GM19463 (cell line): ENCODE measurements around the gene DYRK1A.

Source experiments
- ATAC-seq: cut with Tn5 transposase; IDR thresholded peaks from one replicate; pipeline ENCODE4 v1.9.1; 2021; ENCODE audit warnings: mild to moderate bottlenecking, moderate library complexity; ENCODE audit not compliant: unreplicated experiment

The DYRK1A gene

DNA sequence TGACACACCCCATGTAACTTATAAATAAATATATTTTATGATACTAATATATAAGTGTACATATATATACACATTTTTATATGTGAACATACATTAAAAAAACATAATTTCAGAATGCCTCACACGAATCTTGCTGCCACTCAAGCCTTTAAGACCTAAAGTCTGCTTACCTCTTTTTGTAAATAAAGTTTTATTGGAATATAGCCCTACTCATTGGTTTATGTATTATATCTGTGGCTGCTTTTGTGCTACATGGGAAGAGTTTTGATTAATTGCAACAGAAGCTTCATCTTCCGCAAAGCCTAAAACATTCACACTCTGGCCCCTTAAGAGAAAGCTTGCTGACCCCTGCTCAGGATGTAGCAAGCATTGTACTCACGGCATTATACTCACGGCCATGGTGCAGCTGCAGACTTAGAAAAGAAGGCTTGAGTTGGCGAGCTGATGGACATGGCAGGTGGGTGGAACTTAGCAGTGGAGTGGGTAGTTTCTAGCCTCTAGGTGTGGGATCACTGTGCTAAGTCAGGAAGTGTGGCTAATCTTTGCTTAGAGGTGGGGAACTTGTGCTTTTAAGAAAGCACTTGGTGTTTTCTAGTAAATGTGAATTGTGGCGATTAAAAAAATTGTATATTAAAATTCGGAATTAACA is 80.8 kb downstream of the DYRK1A start:
- no peak for ATAC-seq

DNA sequence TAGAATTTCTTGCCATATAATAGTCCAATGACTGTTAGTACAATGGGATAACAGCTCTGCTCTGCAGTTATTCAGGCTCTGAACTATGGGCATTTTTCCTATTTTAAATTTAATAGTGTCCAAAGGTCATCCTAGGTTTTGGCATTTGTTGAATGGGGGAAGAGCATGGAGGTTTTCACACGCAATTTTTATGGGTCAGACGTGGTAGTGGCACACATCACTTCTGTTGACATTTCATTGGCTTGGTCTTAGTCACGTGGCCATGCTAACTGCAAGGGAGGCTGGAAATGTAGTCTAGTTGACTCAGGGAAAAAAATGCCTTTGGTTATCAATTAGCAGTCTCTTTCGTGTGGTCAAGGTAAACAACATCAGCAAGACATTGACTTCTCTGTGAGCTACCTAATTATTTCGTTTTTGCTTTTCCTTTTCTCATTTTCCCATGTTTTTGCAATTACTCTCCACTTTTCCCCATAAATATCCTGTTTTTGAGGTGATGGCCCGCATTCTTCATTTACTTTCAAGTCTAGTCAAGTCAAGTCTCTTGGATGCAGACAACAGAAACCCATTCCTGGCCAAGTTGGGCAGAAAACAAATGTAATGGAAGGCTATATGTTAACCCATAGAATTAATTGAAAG is 82.8 kb downstream of the DYRK1A start:
- ATAC-seq: no peak

DNA sequence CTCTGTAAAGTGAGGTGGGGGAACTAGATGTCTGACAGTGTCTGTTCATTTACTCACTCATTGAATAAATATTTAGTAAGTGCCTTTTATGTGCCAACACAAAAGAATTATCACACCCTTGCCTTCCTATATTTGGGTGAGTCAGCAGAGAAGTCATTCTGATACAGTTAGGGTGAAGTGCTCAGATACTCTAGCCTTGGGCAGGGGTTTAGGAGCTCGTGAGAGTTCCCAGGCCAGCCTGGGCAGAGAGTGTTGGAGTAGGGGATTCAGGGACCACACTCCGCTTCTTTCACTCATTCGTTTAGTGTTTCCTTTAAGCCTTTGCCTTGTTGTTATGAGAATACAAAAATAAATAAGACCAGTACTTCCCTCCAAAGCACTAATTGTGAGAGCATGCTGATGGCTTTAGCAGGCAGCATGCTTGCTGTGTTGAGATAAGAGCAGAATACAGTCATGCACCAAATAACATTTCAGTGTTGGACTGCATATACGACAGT is 83.9 kb downstream of the DYRK1A start:
- ATAC-seq: no peak

DNA sequence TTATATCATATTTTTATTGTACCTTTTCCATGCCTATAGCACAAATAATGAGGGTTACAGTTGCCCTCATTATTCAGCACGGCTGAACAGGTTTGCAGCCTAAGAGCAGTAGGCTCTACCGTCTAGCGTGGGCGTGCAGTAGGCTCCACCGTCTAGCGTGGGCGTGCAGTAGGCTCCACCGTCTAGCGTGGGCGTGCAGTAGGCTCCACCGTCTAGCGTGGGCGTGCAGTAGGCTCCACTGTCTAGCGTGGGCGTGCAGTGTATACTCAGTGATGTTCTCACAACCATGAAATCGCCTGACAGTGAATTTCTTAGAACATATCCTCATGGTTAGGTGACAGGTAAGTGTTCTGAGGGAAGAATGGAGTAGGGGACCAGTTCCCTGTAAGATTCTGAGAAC is 84.9 kb downstream of the DYRK1A start:
- no peak for ATAC-seq

DNA sequence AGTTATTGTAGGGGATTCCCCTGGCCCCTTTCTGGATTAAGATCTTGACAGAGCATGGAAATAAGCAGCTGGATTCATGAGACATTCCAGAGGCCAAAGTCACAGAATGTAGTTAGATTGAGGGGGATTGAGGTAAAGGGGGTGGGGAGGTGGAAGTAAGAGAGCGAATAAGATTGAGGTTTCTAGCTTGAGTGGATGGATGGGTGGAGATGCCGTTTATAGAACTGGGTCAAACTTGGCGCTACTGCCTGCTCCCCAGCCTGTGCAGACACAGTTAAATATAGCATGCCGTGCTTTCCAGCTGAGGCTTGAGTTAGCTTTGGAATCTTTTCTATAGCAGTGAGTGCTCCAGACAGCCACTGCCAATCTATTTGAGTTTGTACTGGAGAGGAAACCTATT is 85.7 kb downstream of the DYRK1A start:
- no peak for ATAC-seq

DNA sequence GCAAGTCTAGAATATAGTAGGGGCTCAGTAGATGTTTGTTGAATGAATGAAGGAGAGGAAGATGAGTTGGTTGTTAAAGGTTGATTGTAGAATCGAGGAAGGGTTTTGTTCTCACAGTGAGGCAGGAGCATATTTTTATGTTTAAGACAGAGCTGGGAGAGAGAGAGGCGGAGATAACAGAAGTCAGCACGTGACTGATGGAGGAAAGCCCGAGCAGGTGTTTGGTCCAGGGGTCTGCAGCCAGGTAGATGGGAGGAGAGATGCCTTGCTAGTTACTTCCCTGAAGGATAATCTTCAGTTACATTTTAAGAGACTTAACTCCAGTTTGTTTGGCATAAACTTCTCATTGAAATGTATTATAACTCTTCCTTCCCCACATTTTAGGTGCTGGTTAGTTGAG is 86.8 kb downstream of the DYRK1A start:
- ATAC-seq: no peak

DNA sequence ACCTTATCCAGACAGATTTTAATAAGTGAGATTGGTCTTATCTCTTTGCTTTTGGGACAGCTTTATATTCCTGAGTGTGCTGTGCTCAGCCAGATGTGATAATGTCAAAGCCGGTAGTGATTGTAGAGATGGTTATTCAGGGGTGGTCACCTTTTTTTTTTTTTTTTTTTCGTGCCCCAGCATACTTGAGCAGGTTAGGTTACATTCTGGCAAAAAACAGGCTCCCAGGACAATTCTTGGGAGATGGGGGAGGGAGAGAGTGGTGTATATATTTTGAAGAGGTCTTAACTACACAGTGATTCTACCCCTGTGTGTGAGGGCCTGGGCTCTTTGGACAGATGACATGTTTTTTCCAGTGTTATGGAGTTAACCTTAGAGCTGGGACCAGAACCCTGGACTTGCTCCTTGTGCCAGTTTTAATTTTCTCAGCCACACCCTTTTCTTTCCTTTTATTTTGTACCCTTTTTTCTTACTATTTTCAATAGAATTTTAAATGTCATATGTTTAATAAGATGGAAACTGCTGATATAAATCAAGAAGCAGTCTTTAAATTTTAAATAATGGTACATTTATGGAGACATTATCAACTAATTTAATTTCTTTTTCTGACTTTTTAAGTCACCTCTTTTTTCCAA is 88.4 kb downstream of the DYRK1A start:
- ATAC-seq: no peak

DNA sequence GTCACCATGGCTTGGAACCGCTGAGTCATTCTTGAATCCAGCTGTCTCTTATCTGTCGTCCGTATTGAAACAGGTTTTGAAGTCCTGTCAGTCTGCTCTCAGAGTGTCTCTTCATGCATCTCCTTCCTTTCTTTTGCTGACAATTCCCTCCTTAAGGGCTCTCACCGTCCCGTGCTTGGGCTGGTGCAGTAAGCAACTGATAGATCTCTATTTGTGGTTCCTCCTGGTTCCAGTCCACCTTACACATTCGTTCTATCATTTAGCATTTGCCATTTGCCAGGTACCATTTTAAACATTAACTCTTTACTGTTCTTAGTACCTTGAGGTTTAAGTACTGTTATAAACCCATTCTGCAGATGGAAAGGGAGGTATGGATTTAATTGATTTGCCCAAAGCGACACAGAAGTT is 88.9 kb downstream of the DYRK1A start:
- ATAC-seq: no peak

DNA sequence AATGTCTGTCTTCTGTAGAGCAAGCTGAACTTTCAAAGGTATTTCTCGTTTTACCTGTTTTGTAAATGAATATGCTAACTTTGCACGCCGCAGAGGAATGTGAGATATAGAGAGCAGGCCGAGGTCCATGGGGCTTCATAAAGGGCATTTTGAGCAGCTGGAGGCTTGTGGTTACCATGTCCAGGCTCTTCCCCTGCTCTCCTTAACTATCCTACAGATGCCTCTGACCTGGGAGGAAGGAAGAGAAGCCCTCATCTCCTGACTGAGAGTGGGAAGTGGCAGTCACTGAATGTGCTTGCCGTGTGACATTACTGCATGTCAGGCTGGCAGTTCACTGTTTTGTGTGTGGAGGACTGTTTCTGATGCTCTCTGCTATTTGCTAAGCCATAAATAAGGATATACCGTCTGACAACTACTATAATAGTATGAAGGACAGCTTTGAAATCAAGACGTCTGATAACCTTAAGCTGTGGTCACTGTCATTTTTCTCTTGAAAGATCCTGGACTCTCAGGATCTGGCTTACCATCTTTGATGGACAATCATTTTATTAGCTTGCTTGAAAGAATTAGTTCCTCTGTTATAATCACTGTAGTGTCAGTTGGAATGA is 92.2 kb downstream of the DYRK1A start:
- ATAC-seq: no peak

DNA sequence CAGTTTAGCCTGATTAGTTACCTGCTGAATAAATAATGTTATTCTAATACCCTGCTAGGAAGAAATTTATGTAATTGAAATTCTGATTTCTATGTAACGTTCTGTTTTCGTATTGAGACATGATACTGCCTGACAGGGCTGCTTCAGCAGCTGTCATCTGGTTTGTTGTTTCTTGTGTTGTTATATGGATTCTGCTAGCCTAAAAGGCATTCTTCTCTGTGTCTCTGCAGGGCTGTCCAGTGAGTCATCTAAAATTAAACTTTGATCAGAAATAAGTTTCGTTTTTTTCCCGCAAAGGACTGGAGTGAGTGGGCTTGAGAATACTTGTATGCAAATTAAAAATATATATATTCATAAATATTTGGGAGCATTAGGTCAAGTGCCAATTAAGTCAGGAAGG is 93.0 kb downstream of the DYRK1A start:
- ATAC-seq: no peak

DNA sequence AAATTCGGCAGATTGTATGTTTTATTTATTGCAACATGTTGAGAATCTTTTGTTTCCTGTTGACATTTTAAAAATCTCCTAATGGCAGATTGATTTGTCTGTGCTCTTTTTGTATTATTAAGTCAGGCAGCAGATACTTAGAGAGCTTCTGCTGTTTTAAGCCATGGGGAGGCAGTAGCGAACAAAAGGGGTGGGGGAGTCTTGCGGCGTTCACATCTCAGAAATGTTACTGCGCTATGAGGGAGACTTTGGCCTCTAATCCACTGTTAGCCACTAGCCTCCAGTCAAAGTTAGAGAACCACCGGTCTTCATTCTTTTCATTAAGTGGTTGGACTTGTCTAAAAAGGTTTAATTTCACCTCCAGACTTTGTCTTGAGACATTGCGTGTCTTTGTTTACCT is 93.6 kb downstream of the DYRK1A start:
- ATAC-seq: no peak

DNA sequence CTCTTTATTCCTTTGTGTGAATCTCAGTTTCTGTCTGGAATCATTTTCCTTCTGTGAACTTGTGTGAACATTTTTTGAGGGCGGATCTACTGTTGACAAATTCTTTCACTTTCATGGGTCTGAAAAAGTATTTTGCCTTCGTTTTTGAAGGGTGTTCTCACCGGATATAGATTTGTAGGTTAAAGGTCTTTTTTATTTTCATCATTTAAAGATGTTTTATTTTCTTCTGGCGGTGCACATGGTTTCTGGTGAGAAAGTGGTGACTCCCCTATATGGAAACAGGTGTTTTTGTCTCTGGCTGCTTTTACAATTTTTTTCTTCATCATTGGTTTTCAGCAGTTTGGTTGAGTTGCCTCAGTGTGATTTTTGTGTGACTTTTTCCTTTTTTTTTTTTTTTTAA is 94.9 kb downstream of the DYRK1A start:
- no peak for ATAC-seq

DNA sequence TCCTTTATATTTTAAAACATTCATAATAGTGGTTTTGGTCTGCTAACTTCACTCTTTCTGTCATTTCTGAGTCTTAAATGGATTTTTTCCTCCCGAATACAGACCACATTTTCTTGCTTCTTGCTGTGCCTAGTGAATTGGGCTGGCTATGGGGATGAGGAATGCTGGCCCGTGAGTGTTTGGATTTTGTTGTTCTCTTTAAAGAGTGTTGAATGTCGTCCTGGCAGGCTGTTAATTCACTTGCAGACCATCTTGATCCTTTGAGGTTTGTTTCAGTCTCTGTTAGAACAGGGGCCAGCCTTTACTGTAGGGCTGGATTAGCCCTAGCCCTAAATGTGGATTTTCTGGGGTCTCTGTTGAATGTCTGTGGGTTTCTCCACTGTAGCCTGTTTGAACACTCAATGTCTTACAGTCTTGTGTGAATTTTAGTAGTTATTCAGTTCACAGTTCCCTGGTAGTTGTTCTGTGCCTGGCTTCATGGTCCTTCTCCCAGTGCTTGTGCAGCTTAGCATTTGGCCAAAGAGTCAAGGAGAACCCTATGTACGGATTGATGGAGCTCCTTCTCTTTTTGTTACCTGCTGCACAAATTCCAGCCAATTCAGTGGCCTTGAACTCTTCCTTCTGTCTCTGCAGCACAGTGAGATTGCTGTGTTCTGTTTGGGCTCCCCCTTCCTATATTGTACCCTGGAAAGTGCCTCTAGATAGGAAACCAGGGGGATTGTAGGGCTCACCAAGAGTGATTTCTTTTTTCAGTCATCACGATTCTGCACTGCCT is 95.7 kb downstream of the DYRK1A start:
- ATAC-seq: no peak

DNA sequence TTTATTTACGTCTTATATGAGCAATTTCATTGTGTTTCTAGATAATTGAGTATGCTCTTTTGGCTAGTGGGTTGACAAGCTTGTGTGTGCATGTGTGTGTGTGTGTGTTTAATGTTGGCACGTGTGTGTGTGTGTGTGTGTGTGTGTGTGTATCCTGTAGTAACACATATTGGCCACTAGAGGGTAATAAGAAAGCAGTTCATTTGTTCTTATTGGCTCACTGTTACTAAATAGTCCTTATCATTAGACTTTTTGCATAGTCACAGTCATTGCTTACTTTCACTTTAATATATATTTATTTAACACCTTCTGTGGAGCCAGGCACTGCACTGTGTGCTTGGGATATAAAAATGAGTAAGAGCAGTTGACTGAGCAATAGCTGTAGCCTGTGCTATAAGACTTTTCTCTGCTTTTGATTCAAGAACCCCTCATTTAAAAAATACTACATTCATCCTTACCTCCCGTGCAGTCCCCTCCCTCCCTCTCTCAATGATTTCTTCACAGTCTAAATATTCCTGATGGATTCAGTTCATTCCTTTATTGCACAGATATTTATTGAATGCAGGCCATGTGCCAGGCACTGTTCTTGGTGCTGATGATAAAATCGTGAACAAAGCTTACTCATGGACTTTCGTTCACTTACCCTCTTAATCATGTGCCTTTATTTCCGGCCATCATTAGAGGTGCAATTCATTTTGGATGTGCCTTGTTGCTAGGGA is 96.7 kb downstream of the DYRK1A start:
- ATAC-seq: no peak

DNA sequence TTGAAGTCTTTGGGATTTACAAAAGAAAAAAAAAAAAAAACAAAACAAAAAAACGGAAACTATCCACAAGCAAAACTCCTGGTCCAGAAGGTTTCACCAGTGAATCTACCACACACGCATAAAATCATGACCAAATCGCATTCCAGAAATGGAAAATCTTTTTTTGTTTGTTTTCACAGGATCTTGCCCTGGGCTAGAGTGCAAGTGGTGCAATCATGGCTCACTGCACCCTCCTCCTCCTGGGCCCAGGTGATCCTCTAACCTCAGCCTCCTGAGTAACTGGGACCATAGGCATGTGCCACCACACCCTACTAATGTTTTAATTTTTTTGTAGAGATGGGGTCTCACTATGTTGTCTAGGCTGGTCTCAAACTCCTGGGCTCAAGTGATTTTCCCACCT is 100.5 kb downstream of the DYRK1A start:
- ATAC-seq: no peak

DNA sequence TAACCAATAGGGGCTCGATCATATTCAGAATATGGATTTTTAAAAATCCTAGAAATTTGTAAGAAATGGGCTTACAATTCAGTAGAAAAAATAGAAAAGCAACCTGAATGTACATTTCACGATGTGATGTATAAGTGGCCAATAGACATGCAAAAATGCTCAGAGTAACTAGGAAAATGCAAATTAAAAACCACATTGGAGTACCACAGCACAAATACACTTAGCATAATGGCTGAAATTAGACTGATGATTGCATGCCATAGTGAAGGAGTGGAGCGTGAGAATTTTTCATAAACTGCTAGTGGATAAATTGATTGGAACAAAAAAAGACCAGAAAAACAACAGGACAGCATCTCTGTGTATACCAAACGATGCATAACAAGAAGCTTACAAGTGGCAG is 102.3 kb downstream of the DYRK1A start:
- no peak for ATAC-seq

DNA sequence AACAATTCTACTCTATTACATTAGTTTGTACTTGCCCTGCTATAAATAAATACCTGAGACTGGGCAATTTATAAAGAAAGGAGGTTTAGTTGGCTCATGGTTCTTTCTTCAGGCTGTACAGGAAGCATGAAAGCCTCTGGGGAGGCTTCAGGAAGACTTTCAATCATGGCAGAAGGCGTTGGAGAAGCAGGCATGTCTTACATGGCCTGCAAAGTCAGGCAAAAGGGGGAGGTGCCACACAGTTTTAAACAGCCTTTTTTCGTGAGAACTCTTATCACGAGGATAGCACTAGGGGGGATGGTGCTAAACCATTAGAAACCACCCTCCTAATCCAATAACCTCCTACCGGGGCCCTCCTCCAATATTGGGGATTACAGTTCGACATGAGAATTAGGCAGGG is 102.9 kb downstream of the DYRK1A start:
- no peak for ATAC-seq

DNA sequence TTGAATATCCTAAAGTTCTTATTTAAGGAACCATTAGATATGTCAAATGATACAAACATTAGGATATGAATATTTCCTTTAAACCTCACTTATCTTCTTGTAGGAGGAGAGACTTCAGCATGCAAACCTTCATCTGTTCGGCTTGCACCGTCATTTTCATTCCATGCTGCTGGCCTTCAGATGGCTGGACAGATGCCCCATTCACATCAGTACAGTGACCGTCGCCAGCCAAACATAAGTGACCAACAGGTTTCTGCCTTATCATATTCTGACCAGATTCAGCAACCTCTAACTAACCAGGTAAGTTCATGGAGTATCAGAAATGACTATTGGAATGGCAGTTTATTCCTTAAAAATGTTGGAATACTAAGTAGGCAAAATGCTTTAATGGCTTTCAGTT is 106.0 kb downstream of the DYRK1A start:
- no peak for ATAC-seq

DNA sequence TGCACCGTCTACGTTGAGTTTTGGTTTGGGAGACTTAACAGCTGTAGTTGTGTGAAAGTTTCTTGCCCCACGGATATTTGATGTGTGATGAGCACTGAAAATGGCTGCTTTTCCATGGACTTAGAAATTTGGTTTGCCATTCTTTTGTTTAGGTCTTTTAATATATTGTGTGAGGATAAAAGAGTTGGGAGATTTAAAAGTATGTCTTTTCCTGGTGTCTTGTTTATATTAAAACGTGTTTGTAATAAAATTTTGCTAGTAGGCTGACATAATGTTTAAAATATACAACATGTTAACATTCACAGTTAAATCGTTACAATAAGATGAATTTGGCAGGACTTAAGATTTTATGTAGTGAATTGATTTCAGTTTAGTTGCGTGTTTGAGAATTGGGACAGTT is 106.9 kb downstream of the DYRK1A start:
- no peak for ATAC-seq

DNA sequence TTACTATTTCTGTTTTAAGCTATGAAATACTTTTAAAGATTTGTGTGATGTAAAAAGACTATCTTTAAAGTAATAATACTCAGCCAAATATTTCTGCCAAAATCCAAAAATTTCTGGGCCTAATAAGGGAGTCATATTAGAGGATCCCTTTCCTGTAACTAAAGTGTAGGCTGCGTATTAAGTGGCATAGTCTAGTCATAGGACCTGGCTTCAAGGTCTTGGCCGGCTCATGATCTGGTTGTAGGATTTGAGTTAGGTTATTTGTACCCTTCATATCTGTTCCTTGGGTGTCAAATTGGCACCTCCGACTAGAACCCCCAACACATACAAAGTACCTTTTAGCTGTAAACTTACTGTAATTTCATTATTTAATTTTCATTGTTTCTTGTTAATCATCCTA is 107.8 kb downstream of the DYRK1A start:
- ATAC-seq: no peak
